HEK293T (cell line): ENCODE results near the gene AHDC1.

Experiments
- CTCF ChIA-PET: fragments of 350-600 bp; formaldehyde crosslinking; extraction: SDS; loops from one replicate; lab custom pipeline; 2021; ENCODE audit warnings: antibody characterized with exemption, inconsistent platforms; lab: Yijun Ruan, JAX
- POLR2A ChIA-PET: fragments of 350-600 bp; formaldehyde crosslinking; extraction: SDS; loops from one replicate; lab custom pipeline; 2020; ENCODE audit warnings: antibody characterized with exemption, inconsistent platforms; lab: Yijun Ruan, JAX
- DNase-seq: peaks from one replicate; pipeline ENCODE4 v3.0.0; 2012; ENCODE audit warnings: mixed read lengths; ENCODE audit errors: extremely low spot score
- ARNT ChIP-seq: fragments of 450-650 bp; IDR thresholded peaks from 2 replicates; pipeline ENCODE4 v1.6.1; 2017; ENCODE audit warnings: mild to moderate bottlenecking
- BHLHE40 ChIP-seq: fragments of 450-650 bp; IDR thresholded peaks from 2 replicates; pipeline ENCODE4 v1.6.1; 2016; ENCODE audit warnings: mild to moderate bottlenecking, moderate library complexity, borderline replicate concordance
- CTBP1 ChIP-seq: fragments of 450-650 bp; IDR thresholded peaks from 2 replicates; pipeline ENCODE4 v1.6.1; 2016; ENCODE audit warnings: borderline replicate concordance
- ELF4 ChIP-seq: fragments of 450-650 bp; IDR thresholded peaks from 2 replicates; pipeline ENCODE4 v1.6.1; 2017; ENCODE audit warnings: antibody characterized with exemption
- FOXA1 ChIP-seq: fragments of 450-650 bp; IDR thresholded peaks from 2 replicates; pipeline ENCODE4 v1.6.1; 2016; ENCODE audit warnings: mild to moderate bottlenecking
- FOXK2 ChIP-seq: fragments of 450-650 bp; IDR thresholded peaks from 2 replicates; pipeline ENCODE4 v1.6.1; 2016; ENCODE audit warnings: mild to moderate bottlenecking
- FOXM1 ChIP-seq: fragments of 450-650 bp; IDR thresholded peaks from 2 replicates; pipeline ENCODE4 v1.6.1; 2017; ENCODE audit warnings: mild to moderate bottlenecking, borderline replicate concordance
- HDGF ChIP-seq: fragments of 450-650 bp; IDR thresholded peaks from 2 replicates; pipeline ENCODE4 v1.6.1; 2017; ENCODE audit warnings: antibody characterized with exemption, borderline replicate concordance
- L3MBTL2 ChIP-seq: fragments of 450-650 bp; conservative IDR thresholded peaks from 2 replicates; pipeline ENCODE4 v1.6.1; 2016; ENCODE audit warnings: mild to moderate bottlenecking
- LEF1 ChIP-seq: fragments of 450-650 bp; IDR thresholded peaks from 2 replicates; pipeline ENCODE4 v1.6.1; 2017; ENCODE audit warnings: mild to moderate bottlenecking, borderline replicate concordance
- NFRKB ChIP-seq: fragments of 450-650 bp; IDR thresholded peaks from 2 replicates; pipeline ENCODE4 v1.6.1; 2016; ENCODE audit warnings: mild to moderate bottlenecking, moderate library complexity
- SP1 ChIP-seq: fragments of 450-650 bp; IDR thresholded peaks from 2 replicates; pipeline ENCODE4 v1.6.1; 2017
- SUZ12 ChIP-seq: fragments of 450-650 bp; IDR thresholded peaks from 2 replicates; pipeline ENCODE4 v1.6.1; 2016; ENCODE audit warnings: mild to moderate bottlenecking
- TARDBP ChIP-seq: fragments of 450-650 bp; IDR thresholded peaks from 2 replicates; pipeline ENCODE4 v1.6.1; 2016
- ZNF384 ChIP-seq: fragments of 450-650 bp; IDR thresholded peaks from 2 replicates; pipeline ENCODE4 v1.6.1; 2016
- TF ChIP-seq, protein P1 (sequence below): fragments of 450-650 bp; IDR thresholded peaks from 2 replicates; pipeline ENCODE4 v1.6.1; 2016

The AHDC1 gene

DNA sequence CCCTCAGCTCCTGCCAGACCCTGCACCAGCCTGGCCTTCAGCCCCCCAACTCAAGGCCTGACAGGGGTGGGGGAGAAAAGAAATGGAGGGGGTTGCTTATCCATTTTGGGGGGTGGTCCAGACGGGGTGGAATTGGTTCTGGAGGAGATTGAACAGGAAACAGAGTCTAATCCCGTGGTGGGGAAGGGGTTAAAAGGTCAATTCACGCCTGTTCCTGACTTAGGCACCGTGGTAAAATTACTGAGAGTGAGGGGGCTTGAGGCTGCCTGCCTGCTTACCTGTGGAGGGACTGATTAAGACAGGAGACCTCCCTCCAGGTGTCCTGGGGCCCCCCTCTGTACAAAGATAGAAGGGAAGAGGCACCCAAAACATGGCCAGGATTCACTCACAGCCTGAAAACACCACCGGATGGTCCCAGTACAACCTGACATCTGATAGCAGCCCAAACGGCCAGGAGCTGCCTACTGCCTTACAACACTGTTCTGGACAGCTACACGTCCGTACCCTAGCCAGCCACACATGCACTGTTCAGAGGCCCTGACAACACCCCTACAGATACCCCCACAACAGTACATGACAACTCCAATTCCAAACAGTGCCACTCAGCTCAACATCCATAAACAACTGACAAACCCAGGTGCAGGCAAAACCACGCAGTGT, 31.8 kb downstream of the AHDC1 start:
- no peak for DNase-seq
- no peak for TF ChIP-seq ZNF384
- no peak for TF ChIP-seq L3MBTL2
- TF ChIP-seq FOXM1, result no peak
- no peak for TF ChIP-seq BHLHE40
- TF ChIP-seq NFRKB, result no peak
- no peak for TF ChIP-seq HDGF
- no peak for TF ChIP-seq ELF4
- TF ChIP-seq, protein P1, sequence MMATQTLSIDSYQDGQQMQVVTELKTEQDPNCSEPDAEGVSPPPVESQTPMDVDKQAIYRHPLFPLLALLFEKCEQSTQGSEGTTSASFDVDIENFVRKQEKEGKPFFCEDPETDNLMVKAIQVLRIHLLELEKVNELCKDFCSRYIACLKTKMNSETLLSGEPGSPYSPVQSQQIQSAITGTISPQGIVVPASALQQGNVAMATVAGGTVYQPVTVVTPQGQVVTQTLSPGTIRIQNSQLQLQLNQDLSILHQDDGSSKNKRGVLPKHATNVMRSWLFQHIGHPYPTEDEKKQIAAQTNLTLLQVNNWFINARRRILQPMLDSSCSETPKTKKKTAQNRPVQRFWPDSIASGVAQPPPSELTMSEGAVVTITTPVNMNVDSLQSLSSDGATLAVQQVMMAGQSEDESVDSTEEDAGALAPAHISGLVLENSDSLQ, result no peak
- no peak for TF ChIP-seq FOXK2
- TF ChIP-seq SP1, result no peak
- TF ChIP-seq CTBP1, result no peak
- no peak for TF ChIP-seq TARDBP
- no peak for TF ChIP-seq SUZ12
- TF ChIP-seq LEF1, result no peak
- TF ChIP-seq ARNT, result no peak
- no peak for TF ChIP-seq FOXA1
- ChIA-PET CTCF (interaction anchor here (1.2 to 1.7 kb wide), 2 partner anchors 15 to 28 kb away, joined by 4 to 8 read pairs; no protein-coding TSS in a partner anchor), POLR2A (interaction anchor here (1.0 kb wide), 2 partner anchors 9 to 82 kb away, joined by 3 to 5 read pairs; partner anchors contain the start of gene WASF2)

DNA sequence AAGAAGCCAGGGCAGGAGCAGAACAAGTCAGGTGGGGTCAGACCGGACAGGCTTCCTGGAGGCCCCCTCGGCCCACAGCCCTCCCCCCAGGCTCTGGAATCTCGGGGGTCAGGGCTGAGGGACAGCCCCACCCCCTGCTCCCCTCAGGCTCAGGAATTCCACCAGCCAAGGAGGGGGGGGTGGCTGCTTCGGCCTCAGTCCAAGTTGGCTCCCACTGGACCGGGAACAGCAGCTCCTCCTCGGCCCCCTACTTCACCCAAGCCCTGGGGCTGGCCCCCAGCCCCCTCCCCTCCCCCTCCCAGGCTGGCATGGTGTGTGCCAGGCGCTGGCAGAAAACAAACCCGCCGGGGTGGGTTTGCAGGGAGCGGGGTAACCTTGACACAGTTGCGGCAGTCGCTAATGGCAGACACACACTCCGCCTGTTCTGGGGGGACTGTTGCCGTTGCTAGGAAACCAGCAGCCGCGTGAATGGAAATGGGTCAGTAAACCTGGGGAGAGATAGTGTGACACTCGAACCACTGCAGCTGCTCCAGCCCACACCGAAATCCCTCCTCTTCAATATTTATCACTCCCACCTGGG, 32.4 kb downstream of the AHDC1 start:
- ChIA-PET CTCF (interaction anchor here (1.3 to 7.0 kb wide), 2 partner anchors 16 to 19 kb away, joined by 3 to 50 read pairs; no protein-coding TSS in a partner anchor), POLR2A (no interaction called here)
- no peak for DNase-seq
- no peak for TF ChIP-seq SUZ12
- TF ChIP-seq ZNF384, result no peak
- TF ChIP-seq BHLHE40, result no peak
- TF ChIP-seq CTBP1, result no peak
- TF ChIP-seq L3MBTL2, result no peak
- TF ChIP-seq, protein P1, result no peak
- TF ChIP-seq SP1, result no peak
- no peak for TF ChIP-seq NFRKB
- no peak for TF ChIP-seq ELF4
- TF ChIP-seq FOXM1, result no peak
- TF ChIP-seq FOXA1, result no peak
- TF ChIP-seq TARDBP, result no peak
- TF ChIP-seq HDGF, result no peak
- TF ChIP-seq ARNT, result no peak
- no peak for TF ChIP-seq FOXK2
- no peak for TF ChIP-seq LEF1

DNA sequence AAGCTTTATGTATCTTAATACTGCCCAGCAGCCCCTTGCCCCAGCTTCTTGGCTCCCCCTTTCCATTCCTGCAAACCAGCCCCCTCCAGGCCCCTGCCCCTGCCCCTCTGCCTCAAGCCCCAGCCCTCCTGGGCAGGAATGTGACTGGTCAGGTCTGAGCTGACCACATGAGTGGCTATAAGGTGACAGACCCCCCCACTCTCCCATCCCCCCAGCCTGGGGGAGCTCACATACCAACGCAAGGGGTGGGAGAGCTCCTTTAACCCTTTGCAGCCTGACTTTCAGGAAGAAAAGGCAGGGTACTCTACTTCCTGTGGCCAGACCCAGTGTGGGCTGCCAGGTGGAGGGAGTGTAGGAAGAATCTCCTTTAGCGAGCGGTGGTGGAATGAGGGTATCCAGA, 33.2 kb downstream of the AHDC1 start:
- no peak for DNase-seq
- CTCF ChIA-PET, result interaction anchor here (1.3 to 7.0 kb wide), 2 partner anchors 15 to 19 kb away, joined by 3 to 50 read pairs; no protein-coding TSS in a partner anchor
- TF ChIP-seq FOXA1, result no peak
- TF ChIP-seq LEF1, result no peak
- no peak for TF ChIP-seq BHLHE40
- no peak for TF ChIP-seq SUZ12
- TF ChIP-seq CTBP1, result no peak
- no peak for TF ChIP-seq ZNF384
- no peak for TF ChIP-seq FOXM1
- TF ChIP-seq SP1, result no peak
- POLR2A ChIA-PET, result interaction anchor here (1.1 kb wide), 1 partner anchor 33 kb away, joined by 3 read pairs; the partner anchor contains the start of gene AHDC1

DNA sequence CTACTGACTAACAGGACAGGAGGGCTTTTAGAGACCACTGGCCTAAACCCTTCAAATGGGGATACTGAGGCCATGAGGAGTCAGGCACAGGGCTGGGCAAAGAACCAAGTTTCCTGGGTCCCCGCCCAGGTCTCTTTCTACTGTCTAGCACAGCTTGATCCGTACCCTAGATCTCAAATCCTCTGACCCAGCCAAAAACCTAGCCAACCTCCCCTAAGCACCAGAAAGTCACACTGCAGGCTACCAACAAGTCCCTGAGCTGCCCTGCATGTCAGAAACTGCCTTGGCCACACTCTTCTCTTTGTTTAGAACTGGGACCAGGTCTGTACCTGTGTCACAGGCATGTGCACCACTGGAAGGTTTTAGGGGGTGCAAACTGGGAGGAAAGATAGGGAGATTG, 33.6 kb downstream of the AHDC1 start:
- POLR2A ChIA-PET, result interaction anchor here (1.1 kb wide), 1 partner anchor 34 kb away, joined by 3 read pairs; the partner anchor contains the start of gene AHDC1
- CTCF ChIA-PET, result interaction anchor here (0.8 to 7.0 kb wide), 3 partner anchors 14 to 21 kb away, joined by 3 to 50 read pairs (median 3); no protein-coding TSS in a partner anchor
- no peak for DNase-seq
- no peak for TF ChIP-seq CTBP1
- no peak for TF ChIP-seq TARDBP
- no peak for TF ChIP-seq SP1
- TF ChIP-seq ZNF384, result no peak
- TF ChIP-seq FOXA1, result no peak

DNA sequence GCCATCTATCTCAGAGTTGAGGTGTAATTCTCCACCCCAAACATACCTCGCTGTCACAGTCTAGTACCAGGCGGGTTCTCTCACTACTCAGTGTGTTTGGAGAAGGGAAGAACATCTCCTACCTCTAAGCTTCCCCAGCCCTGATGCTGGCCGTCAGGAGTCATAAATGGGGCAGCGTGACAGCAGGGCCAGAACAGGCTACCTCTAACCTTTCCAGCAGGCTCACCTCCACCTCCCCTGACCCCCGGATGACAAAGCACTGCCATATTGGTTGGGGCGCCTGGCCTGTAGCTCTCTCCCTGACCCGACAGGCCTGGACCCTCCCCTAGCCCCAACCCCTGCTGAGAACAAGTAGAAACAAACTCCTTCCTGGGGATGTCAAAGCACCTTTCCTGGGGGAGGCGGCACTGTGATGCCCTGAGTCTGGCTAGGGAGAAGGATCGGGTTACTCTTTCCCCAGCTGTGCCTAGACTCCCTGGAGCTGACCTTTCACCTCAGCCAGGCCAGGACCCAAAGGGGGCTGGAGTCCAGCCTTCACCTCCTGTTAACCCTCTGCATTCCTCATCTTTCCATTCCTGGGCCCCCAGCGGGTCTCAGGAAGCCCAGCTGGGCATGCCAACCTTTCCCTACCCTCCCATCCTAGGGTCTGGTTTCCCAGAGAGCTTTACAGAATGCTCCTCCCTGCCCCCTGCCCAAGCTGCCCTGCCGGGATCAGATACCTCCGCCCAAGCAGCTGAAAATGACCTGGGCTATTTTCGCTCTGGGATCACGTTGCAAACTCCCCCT, 34.2 kb downstream of the AHDC1 start:
- TF ChIP-seq BHLHE40 (no peak), SUZ12 (no peak)
- POLR2A ChIA-PET, result interaction anchor here (1.1 kb wide), 1 partner anchor 34 kb away, joined by 3 read pairs; the partner anchor contains the start of gene AHDC1
- no peak for DNase-seq
- CTCF ChIA-PET, result interaction anchor here (0.8 to 7.0 kb wide), 7 partner anchors 14 to 99 kb away, joined by 3 to 50 read pairs (median 3); no protein-coding TSS in a partner anchor

DNA sequence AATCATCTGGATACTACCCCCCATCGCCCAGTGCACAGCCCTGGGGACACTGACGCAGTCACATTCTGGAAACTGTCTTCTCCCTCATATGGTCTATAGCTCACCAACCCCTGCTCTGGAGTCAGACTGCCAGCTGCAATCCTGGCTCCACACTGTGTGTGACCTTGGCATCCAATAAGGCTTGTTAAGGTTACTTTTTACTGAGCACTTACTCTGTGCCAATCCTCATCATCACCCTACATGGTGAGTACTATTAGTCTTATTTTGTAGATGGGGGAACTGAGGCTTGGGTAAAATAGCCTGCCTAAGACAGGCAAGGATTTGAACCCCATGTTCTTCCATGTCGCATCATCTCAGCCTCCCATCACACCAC, 34.9 kb downstream of the AHDC1 start:
- TF ChIP-seq, protein P1, result no peak
- no peak for TF ChIP-seq SP1
- no peak for TF ChIP-seq LEF1
- TF ChIP-seq FOXA1, result no peak
- TF ChIP-seq FOXK2, result no peak
- TF ChIP-seq ZNF384, result no peak
- no peak for TF ChIP-seq SUZ12
- TF ChIP-seq L3MBTL2, result no peak
- TF ChIP-seq ELF4, result no peak
- no peak for TF ChIP-seq NFRKB
- no peak for TF ChIP-seq BHLHE40
- TF ChIP-seq CTBP1, result no peak
- no peak for TF ChIP-seq FOXM1
- no peak for TF ChIP-seq ARNT
- no peak for TF ChIP-seq HDGF
- no peak for TF ChIP-seq TARDBP
- no peak for DNase-seq
- POLR2A ChIA-PET, result interaction anchor here (1.0 kb wide), 1 partner anchor 12 kb away, joined by 3 read pairs; no protein-coding TSS in a partner anchor
- CTCF ChIA-PET, result interaction anchor here (0.7 to 7.0 kb wide), 11 partner anchors 13 to 100 kb away, joined by 3 to 50 read pairs (median 4); no protein-coding TSS in a partner anchor
